ENCODE measurements around the gene RAB36.

RAB36 gene

GRCh38 chr22:23140385-23140784, 4.9 kb upstream of the RAB36 start:
- no peak overlapping the region for H3K4me3 ChIP-seq (ENCODE audit: control insufficient read depth, low read depth, low read length)
- no peak for TF ChIP-seq CTCF (IDR thresholded peaks at IDR 0.05; ENCODE audit: control insufficient read depth, insufficient read depth, low read depth, low read length, missing control alignments)
- DNase-seq (ENCODE audit: low read depth), result no peak

DNA sequence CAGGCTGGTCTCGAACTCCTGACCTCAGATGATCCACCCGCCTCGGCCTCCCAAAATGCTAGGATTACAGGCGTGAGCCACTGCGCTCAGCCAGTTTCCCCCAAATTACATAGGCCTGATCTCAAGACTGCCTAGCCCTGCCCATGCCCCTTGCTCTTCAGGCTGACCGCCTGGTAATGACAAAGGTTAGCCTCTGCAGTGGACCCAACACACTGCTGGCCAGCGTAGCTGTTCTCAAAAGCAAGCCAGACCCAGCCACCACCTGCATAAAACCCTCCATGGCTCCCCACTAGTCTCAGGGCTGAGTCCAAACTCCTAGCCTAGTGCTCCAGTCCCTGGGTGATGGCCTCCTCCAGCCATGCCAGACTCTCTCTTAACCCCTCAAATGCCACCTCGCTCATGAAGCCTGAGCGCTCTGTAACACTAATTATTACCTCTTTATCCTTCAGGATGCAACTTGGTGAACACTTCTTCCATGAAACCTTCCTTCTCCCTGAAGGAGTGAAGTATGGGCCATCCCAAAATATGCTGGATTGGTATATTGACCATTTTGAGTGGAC, 2.7 kb upstream of the RAB36 start:
- TF ChIP-seq CTCF (IDR thresholded peaks at IDR 0.05; ENCODE audit: control insufficient read depth, insufficient read depth, low read depth, low read length, missing control alignments), result no peak
- DNase-seq (ENCODE audit: low read depth), result no peak
- H3K4me3 ChIP-seq (ENCODE audit: control insufficient read depth, low read depth, low read length), result no peak overlapping the region; the same call in 1 of the 2 replicates

DNA sequence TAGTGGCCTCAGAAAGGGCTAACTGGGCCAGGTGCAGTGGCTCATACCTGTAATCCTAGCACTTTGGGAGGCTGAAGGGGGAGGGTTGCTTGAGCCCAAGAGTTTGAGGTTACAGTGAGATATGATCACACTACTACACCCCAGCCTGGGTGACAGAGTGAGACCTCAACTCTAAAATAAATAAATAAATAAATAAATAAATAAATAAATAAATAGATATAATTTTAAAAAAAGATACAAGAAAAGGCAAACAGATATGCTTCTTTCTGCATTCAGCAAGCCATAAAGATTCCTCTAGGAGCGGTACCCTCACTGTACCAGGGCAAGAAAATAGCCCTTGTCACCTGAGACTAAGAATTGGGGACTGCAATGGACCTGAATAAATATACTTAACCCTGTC, 2.2 kb upstream of the RAB36 start:
- no peak overlapping the region for H3K4me3 ChIP-seq (ENCODE audit: control insufficient read depth, low read depth, low read length)
- TF ChIP-seq CTCF (IDR thresholded peaks at IDR 0.05; ENCODE audit: control insufficient read depth, insufficient read depth, low read depth, low read length, missing control alignments), result no peak
- no peak for DNase-seq (ENCODE audit: low read depth)

DNA sequence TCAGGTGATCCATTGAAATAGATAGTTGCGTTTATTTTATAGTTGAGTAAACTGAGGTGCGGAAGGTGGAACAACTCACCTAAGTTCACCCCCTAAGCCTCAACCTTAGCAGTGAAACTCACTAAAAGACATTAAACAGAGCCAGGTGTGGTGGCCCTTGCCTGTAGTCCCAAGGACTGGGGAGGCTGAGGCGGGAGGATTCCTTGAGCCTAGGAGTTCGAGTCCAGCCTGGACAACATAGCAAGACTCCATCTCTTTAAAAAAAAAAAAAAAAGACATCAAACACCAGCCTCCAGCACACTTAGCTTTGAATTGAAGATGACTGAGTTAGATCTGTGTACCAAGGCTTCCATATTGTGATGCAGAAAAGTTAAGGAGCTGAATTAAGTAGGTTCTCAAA, 845 bp upstream of the RAB36 start:
- H3K4me3 ChIP-seq (ENCODE audit: control insufficient read depth, low read depth, low read length), result no peak overlapping the region
- TF ChIP-seq CTCF (IDR thresholded peaks at IDR 0.05; ENCODE audit: control insufficient read depth, insufficient read depth, low read depth, low read length, missing control alignments), result no peak
- no peak for DNase-seq (ENCODE audit: low read depth)

GRCh38 chr22:23145878-23146470, 697 bp downstream of the RAB36 start:
- peak overlapping the region; percentile 81 for H3K4me3 ChIP-seq (ENCODE audit: control insufficient read depth, low read depth, low read length)
- TF ChIP-seq CTCF (IDR thresholded peaks at IDR 0.05; ENCODE audit: control insufficient read depth, insufficient read depth, low read depth, low read length, missing control alignments), result no peak
- DNase-seq (ENCODE audit: low read depth), result no peak

GRCh38 chr22:23146478-23147205, 1.4 kb downstream of the RAB36 start:
- no peak overlapping the region for H3K4me3 ChIP-seq (ENCODE audit: control insufficient read depth, low read depth, low read length)
- no peak for DNase-seq (ENCODE audit: low read depth)
- TF ChIP-seq CTCF (IDR thresholded peaks at IDR 0.05; ENCODE audit: control insufficient read depth, insufficient read depth, low read depth, low read length, missing control alignments), result no peak

Data from AG09309 (cell line).